ENCODE measurements around the gene ACADM.

The ACADM gene

GRCh38 chr1:75730432-75730831 is 5.9 kb downstream of the ACADM start:
- no peaks in the 10 kb centered on the region; the same call in 1 of the 2 replicates for H4K20me1 ChIP-seq (ENCODE audit: insufficient read depth, low read length)
- H3K9me2 ChIP-seq (replicated peaks; ENCODE audit: insufficient read depth, low read length): no peaks in the 10 kb centered on the region
- H3K36me3 ChIP-seq (replicated peaks; ENCODE audit: insufficient read depth, low read length): no peaks in the 10 kb centered on the region; the same call in 1 of the 2 replicates
- no peak overlapping the region for H3K9ac ChIP-seq (ENCODE audit: low read length)
- TF ChIP-seq, protein P1, sequence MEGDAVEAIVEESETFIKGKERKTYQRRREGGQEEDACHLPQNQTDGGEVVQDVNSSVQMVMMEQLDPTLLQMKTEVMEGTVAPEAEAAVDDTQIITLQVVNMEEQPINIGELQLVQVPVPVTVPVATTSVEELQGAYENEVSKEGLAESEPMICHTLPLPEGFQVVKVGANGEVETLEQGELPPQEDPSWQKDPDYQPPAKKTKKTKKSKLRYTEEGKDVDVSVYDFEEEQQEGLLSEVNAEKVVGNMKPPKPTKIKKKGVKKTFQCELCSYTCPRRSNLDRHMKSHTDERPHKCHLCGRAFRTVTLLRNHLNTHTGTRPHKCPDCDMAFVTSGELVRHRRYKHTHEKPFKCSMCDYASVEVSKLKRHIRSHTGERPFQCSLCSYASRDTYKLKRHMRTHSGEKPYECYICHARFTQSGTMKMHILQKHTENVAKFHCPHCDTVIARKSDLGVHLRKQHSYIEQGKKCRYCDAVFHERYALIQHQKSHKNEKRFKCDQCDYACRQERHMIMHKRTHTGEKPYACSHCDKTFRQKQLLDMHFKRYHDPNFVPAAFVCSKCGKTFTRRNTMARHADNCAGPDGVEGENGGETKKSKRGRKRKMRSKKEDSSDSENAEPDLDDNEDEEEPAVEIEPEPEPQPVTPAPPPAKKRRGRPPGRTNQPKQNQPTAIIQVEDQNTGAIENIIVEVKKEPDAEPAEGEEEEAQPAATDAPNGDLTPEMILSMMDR (IDR thresholded peaks at IDR 0.05; ENCODE audit: low read length): no peak
- TF ChIP-seq EZH2phosphoT487 (IDR thresholded peaks at IDR 0.05; ENCODE audit: low read length): no peak
- TF ChIP-seq EZH2 (optimal IDR thresholded peaks at IDR 0.05; ENCODE audit: low read depth, low read length): no peak
- H3K4me2 ChIP-seq (ENCODE audit: low read depth, low read length): no peak overlapping the region
- no peak overlapping the region for H3K4me3 ChIP-seq (ENCODE audit: low read length)
- peaks cover 12% of the 10 kb centered on the region for H3F3A ChIP-seq (ENCODE audit: insufficient read depth, low read length)
- H3K79me2 ChIP-seq (ENCODE audit: low read length): peaks cover 37% of the 10 kb centered on the region
- H3K4me1 ChIP-seq (ENCODE audit: low read length): no peaks in the 10 kb centered on the region
- H3K27me3 ChIP-seq (replicated peaks; ENCODE audit: insufficient read depth, low read length): no peaks in the 10 kb centered on the region
- H3K9me3 ChIP-seq (replicated peaks; ENCODE audit: insufficient read depth, low read length): no peaks in the 10 kb centered on the region; the same call in 1 of the 2 replicates
- H2AFZ ChIP-seq (ENCODE audit: low read length): no peak overlapping the region
- no peak overlapping the region for H3K27ac ChIP-seq (ENCODE audit: low read length)
- DNase-seq: no peak

DNA sequence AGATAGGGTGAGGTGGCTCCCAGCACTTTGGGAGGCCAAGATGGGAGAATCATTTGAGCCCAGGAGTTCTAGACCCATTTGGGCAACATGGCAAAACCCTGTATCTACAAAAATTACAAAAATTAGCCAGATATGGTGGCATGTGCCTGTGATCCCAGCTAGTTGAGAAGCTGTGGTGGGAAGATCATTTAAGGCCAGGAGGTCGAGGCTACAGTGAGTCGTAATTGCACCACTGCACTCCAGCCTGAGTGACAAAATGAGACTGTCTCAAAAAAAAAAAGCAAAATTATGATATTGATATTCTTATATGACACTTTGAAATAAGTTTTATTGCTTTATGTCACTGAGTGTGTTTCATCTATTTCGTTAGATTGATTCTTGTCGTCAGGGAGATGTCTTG is 7.4 kb downstream of the ACADM start:
- no peaks in the 10 kb centered on the region; the same call in 1 of the 2 replicates for H4K20me1 ChIP-seq (ENCODE audit: insufficient read depth, low read length)
- no peak overlapping the region for H3K9ac ChIP-seq (ENCODE audit: low read length)
- H3K9me2 ChIP-seq (replicated peaks; ENCODE audit: insufficient read depth, low read length): no peaks in the 10 kb centered on the region
- H3K4me2 ChIP-seq (ENCODE audit: low read depth, low read length): no peak overlapping the region
- no peak overlapping the region for H3K27ac ChIP-seq (ENCODE audit: low read length)
- no peak for TF ChIP-seq EZH2phosphoT487 (IDR thresholded peaks at IDR 0.05; ENCODE audit: low read length)
- TF ChIP-seq EZH2 (optimal IDR thresholded peaks at IDR 0.05; ENCODE audit: low read depth, low read length): no peak
- no peak for DNase-seq
- H3K79me2 ChIP-seq (ENCODE audit: low read length): peaks cover 25% of the 10 kb centered on the region
- H3K4me3 ChIP-seq (ENCODE audit: low read length): no peak overlapping the region
- no peak overlapping the region for H2AFZ ChIP-seq (ENCODE audit: low read length)
- no peaks in the 10 kb centered on the region for H3K27me3 ChIP-seq (replicated peaks; ENCODE audit: insufficient read depth, low read length)
- no peaks in the 10 kb centered on the region for H3F3A ChIP-seq (ENCODE audit: insufficient read depth, low read length)
- no peaks in the 10 kb centered on the region; the same call in 1 of the 2 replicates for H3K36me3 ChIP-seq (replicated peaks; ENCODE audit: insufficient read depth, low read length)
- no peaks in the 10 kb centered on the region; the same call in 1 of the 2 replicates for H3K9me3 ChIP-seq (replicated peaks; ENCODE audit: insufficient read depth, low read length)
- H3K4me1 ChIP-seq (ENCODE audit: low read length): no peaks in the 10 kb centered on the region

DNA sequence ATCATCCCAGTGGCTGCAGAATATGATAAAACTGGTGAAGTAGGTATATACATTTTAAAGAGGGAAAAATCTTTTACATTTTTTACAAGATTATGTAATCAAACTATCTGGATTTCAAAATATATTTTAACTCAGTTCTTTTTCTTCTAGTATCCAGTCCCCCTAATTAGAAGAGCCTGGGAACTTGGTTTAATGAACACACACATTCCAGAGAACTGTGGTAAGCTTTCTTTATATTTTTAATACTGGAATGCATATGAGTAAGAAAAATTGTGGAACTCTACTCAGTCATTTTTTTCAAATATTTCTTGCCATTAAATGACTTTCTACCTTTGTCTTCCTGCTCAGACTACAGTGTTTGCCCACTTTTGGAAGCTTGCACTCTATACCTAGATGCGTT is 8.2 kb downstream of the ACADM start:
- Histone ChIP-seq H3K27me3 (replicated peaks; ENCODE audit: insufficient read depth, low read length) (no peaks in the 10 kb centered on the region), H2AFZ (ENCODE audit: low read length) (no peak overlapping the region), H3K27ac (ENCODE audit: low read length) (no peak overlapping the region), H3K4me3 (ENCODE audit: low read length) (no peak overlapping the region), H3K4me2 (ENCODE audit: low read depth, low read length) (no peak overlapping the region), H3F3A (ENCODE audit: insufficient read depth, low read length) (no peaks in the 10 kb centered on the region), H3K9ac (ENCODE audit: low read length) (no peak overlapping the region), H3K4me1 (ENCODE audit: low read length) (no peaks in the 10 kb centered on the region), H3K9me3 (replicated peaks; ENCODE audit: insufficient read depth, low read length) (no peaks in the 10 kb centered on the region), H3K9me2 (replicated peaks; ENCODE audit: insufficient read depth, low read length) (no peaks in the 10 kb centered on the region), H3K79me2 (ENCODE audit: low read length) (peaks cover 17% of the 10 kb centered on the region), H3K36me3 (replicated peaks; ENCODE audit: insufficient read depth, low read length) (no peaks in the 10 kb centered on the region; the same call in 1 of the 2 replicates), H4K20me1 (ENCODE audit: insufficient read depth, low read length) (no peaks in the 10 kb centered on the region; the same call in 1 of the 2 replicates)
- DNase-seq: no peak
- TF ChIP-seq, protein P1 (IDR thresholded peaks at IDR 0.05; ENCODE audit: low read length): no peak
- TF ChIP-seq EZH2 (optimal IDR thresholded peaks at IDR 0.05; ENCODE audit: low read depth, low read length) (no peak), EZH2phosphoT487 (IDR thresholded peaks at IDR 0.05; ENCODE audit: low read length) (no peak)

GRCh38 chr1:75733661-75734060 is 9.2 kb downstream of the ACADM start:
- no peaks in the 10 kb centered on the region for H3K4me1 ChIP-seq (ENCODE audit: low read length)
- H3K4me3 ChIP-seq (ENCODE audit: low read length): no peak overlapping the region
- no peaks in the 10 kb centered on the region; the same call in 1 of the 2 replicates for H4K20me1 ChIP-seq (ENCODE audit: insufficient read depth, low read length)
- no peak overlapping the region for H2AFZ ChIP-seq (ENCODE audit: low read length)
- no peaks in the 10 kb centered on the region for H3F3A ChIP-seq (ENCODE audit: insufficient read depth, low read length)
- no peak for DNase-seq
- H3K4me2 ChIP-seq (ENCODE audit: low read depth, low read length): no peak overlapping the region
- no peaks in the 10 kb centered on the region for H3K27me3 ChIP-seq (replicated peaks; ENCODE audit: insufficient read depth, low read length)
- no peaks in the 10 kb centered on the region for H3K9me3 ChIP-seq (replicated peaks; ENCODE audit: insufficient read depth, low read length)
- no peaks in the 10 kb centered on the region; the same call in 1 of the 2 replicates for H3K36me3 ChIP-seq (replicated peaks; ENCODE audit: insufficient read depth, low read length)
- H3K9me2 ChIP-seq (replicated peaks; ENCODE audit: insufficient read depth, low read length): no peaks in the 10 kb centered on the region
- peaks cover 8% of the 10 kb centered on the region for H3K79me2 ChIP-seq (ENCODE audit: low read length)
- H3K27ac ChIP-seq (ENCODE audit: low read length): no peak overlapping the region
- H3K9ac ChIP-seq (ENCODE audit: low read length): no peak overlapping the region
- TF ChIP-seq EZH2phosphoT487 (IDR thresholded peaks at IDR 0.05; ENCODE audit: low read length) (no peak), EZH2 (optimal IDR thresholded peaks at IDR 0.05; ENCODE audit: low read depth, low read length) (no peak)
- TF ChIP-seq, protein P1 (IDR thresholded peaks at IDR 0.05; ENCODE audit: low read length): no peak

All from MM.1S (cell line).